Panc1 (cell line): ENCODE data around the gene TDRD15. TPM values are rescaled to one million over a fixed set of nuclear protein-coding genes. Genes with fewer than 3 reads are reported as not detected.

Experiments
- ATAC-seq: fragments of 200-7000 bp; cut with Tn5 transposase; 2 replicates; pipeline ENCODE4 v1.9.1; 2020; ENCODE audit warnings: mild to moderate bottlenecking, moderate library complexity
- BruUV-seq: library from RNA; stranded (reverse); fragments of 400-500 nt; replicated peaks from 2 replicates; lab custom pipeline; 2021; lab: Mats Ljungman, UMichigan
- CTCF ChIA-PET: fragments of 300-600 bp; sonication (Branson Sonifier 250); formaldehyde crosslinking; loops from one replicate; lab custom pipeline; 2022; ENCODE audit warnings: antibody characterized with exemption; lab: Charles Lee
- POLR2A ChIA-PET: fragments of 300-600 bp; sonication (Branson Sonifier 250); formaldehyde crosslinking; loops from one replicate; lab custom pipeline; 2022; ENCODE audit warnings: antibody characterized with exemption; lab: Charles Lee
- DNase-seq: peaks from one replicate; pipeline ENCODE4 v3.0.0-alpha.2; 2010; ENCODE audit warnings: low read depth, low spot score
- H3K27ac ChIP-seq: 2 replicates; pipeline ENCODE4 v1.5.1; 2011; ENCODE audit warnings: mild to moderate bottlenecking, low read length, inconsistent platforms
- H3K27me3 ChIP-seq: fragments of 200-500 bp; sonication (Bioruptor generic); 2 replicates; pipeline ENCODE4 v1.6.0; 2014; ENCODE audit warnings: low read length, inconsistent platforms; ENCODE audit not compliant: control insufficient read depth, insufficient read depth
- H3K36me3 ChIP-seq: fragments of 200-500 bp; sonication (Bioruptor generic); 2 replicates; pipeline ENCODE4 v1.5.1; 2014; ENCODE audit warnings: inconsistent platforms, mild to moderate bottlenecking, low read length, moderate library complexity; ENCODE audit not compliant: control insufficient read depth, insufficient read depth
- H3K4me1 ChIP-seq: 2 replicates; pipeline ENCODE4 v1.5.1; 2011; ENCODE audit warnings: inconsistent platforms, mild to moderate bottlenecking, low read length, moderate library complexity; ENCODE audit not compliant: control insufficient read depth, insufficient read depth
- H3K4me3 ChIP-seq, 2 experiments: 2 replicates each; pipeline ENCODE4 v1.5.1; 2011 to 2012; ENCODE audit warnings: low read depth in 2 of 2, low read length in 2 of 2, mild to moderate bottlenecking in 2 of 2, inconsistent platforms in 1 of 2, moderate library complexity in 1 of 2
- H3K9me3 ChIP-seq: fragments of 200-500 bp; sonication (Bioruptor generic); 2 replicates; pipeline ENCODE4 v1.5.1; 2014; ENCODE audit warnings: low read depth, mild to moderate bottlenecking, inconsistent platforms, low read length, moderate library complexity; ENCODE audit not compliant: control insufficient read depth, insufficient read depth
- POLR2AphosphoS5 ChIP-seq: IDR thresholded peaks from 2 replicates; pipeline ENCODE4 v1.6.1; 2012; ENCODE audit warnings: mild to moderate bottlenecking, low read depth, low read length, moderate library complexity
- REST ChIP-seq, 2 experiments: IDR thresholded peaks; 2 replicates each; pipeline ENCODE4 v1.6.1; 2011 to 2012; ENCODE audit warnings: low read depth in 2 of 2, control low read depth in 1 of 2, low read length in 1 of 2, mild to moderate bottlenecking in 1 of 2, moderate library complexity in 1 of 2; ENCODE audit not compliant: insufficient read depth in 1 of 2
- SIN3A ChIP-seq: IDR thresholded peaks from 2 replicates; pipeline ENCODE4 v1.6.1; 2012; ENCODE audit warnings: low read depth, mild to moderate bottlenecking, low read length, moderate library complexity, borderline replicate concordance; ENCODE audit not compliant: insufficient read depth
- TCF7L2 ChIP-seq: IDR thresholded peaks from 2 replicates; pipeline ENCODE4 v1.6.1; 2011; ENCODE audit warnings: mild to moderate bottlenecking, low read depth, low read length, inconsistent platforms
- in situ Hi-C: cut with HindIII; loops from 2 replicates; pipeline ENCODE4 v1.10.0; 2016; ENCODE audit warnings: low sequenced_read_pairs, low pct_unique_long_range_greater_than_20kb
- intact Hi-C: fragments of 100-400 bp; cut with micrococcal nuclease; formaldehyde crosslinking; loops from one replicate; pipeline ENCODE4 v1.10.0; 2022; ENCODE audit not compliant: unreplicated experiment
- total RNA-seq: library from RNA; stranded (reverse); gene quantifications from one replicate; pipeline ENCODE4 v1.2.1, GENCODE V29; 2021; ENCODE audit not compliant: unreplicated experiment
- TF ChIP-seq, protein P1 (sequence below): fragments of 450-650 bp; IDR thresholded peaks from 2 replicates; pipeline ENCODE4 v1.5.1; 2017; ENCODE audit warnings: mild to moderate bottlenecking

TDRD15 gene
- total RNA-seq, 1 experiment from 2014 or later = not detected

- Histone ChIP-seq H3K4me1 (no peaks in the 10 kb centered on the region), H3K27me3 (peaks cover 4% of the 10 kb centered on the region; the same call in 1 of the 2 replicates), H3K4me3 (no peak overlapping the region), H3K36me3 (no peaks in the 10 kb centered on the region), H3K27ac (no peak overlapping the region), H3K9me3 (no peaks in the 10 kb centered on the region)
- BruUV-seq = no TSS peak
- no peak for TF ChIP-seq SIN3A
- TF ChIP-seq, protein P1, sequence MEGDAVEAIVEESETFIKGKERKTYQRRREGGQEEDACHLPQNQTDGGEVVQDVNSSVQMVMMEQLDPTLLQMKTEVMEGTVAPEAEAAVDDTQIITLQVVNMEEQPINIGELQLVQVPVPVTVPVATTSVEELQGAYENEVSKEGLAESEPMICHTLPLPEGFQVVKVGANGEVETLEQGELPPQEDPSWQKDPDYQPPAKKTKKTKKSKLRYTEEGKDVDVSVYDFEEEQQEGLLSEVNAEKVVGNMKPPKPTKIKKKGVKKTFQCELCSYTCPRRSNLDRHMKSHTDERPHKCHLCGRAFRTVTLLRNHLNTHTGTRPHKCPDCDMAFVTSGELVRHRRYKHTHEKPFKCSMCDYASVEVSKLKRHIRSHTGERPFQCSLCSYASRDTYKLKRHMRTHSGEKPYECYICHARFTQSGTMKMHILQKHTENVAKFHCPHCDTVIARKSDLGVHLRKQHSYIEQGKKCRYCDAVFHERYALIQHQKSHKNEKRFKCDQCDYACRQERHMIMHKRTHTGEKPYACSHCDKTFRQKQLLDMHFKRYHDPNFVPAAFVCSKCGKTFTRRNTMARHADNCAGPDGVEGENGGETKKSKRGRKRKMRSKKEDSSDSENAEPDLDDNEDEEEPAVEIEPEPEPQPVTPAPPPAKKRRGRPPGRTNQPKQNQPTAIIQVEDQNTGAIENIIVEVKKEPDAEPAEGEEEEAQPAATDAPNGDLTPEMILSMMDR = no peak
- no peak for TF ChIP-seq TCF7L2
- TF ChIP-seq REST (IDR thresholded peaks at IDR 0.05; ENCODE audit: insufficient read depth in 1 of 2, low read depth in 2 of 2, low read length in 1 of 2) = no peak
- TF ChIP-seq POLR2AphosphoS5 = no peak
- in situ Hi-C loops = no loop called here
- DNase-seq (no peak), ATAC-seq (no peak)
- ChIA-PET CTCF (no interaction called here), POLR2A (no interaction called here)
- intact Hi-C loops = no loop called here
Measured at GRCh38 chr2:21096458-21096857, 27.3 kb upstream of the TDRD15 start.

- Histone ChIP-seq H3K4me1 (no peaks in the 10 kb centered on the region), H3K27me3 (peaks cover 4% of the 10 kb centered on the region; the same call in 1 of the 2 replicates), H3K36me3 (no peaks in the 10 kb centered on the region), H3K27ac (no peak overlapping the region), H3K9me3 (no peaks in the 10 kb centered on the region), H3K4me3 (no peak overlapping the region)
- BruUV-seq = no TSS peak
- ATAC-seq = no peak
- CTCF ChIA-PET = no interaction called here
- in situ Hi-C loops (no loop called here), intact Hi-C loops (no loop called here)
- DNase-seq = no peak
- POLR2A ChIA-PET = no interaction called here
- no peak for TF ChIP-seq SIN3A
- TF ChIP-seq REST (IDR thresholded peaks at IDR 0.05; ENCODE audit: insufficient read depth in 1 of 2, low read depth in 2 of 2, low read length in 1 of 2) = no peak
- no peak for TF ChIP-seq TCF7L2
Measured at GRCh38 chr2:21097331-21097730, 26.4 kb upstream of the TDRD15 start.
